Measurements from ENCODE around the gene FGF22. TPM values are rescaled to one million over a fixed set of nuclear protein-coding genes. Genes with fewer than 3 reads are reported as not detected.

Gene FGF22
- total and polyA plus RNA-seq, 10 of the 15 experiments (the other 5 are each of a cell fraction or from before 2014, with no cell fraction given) = 0.05 TPM; not detected in 9

GRCh38 chr19:597406-598315 lies 42.0 kb upstream of the FGF22 start:
- Histone ChIP-seq H3K27ac (ENCODE audit: control insufficient read depth, insufficient read depth) (no peak overlapping the region), H3K4me2 (ENCODE audit: control insufficient read depth, insufficient read depth) (no peak overlapping the region), H3K79me2 (ENCODE audit: control insufficient read depth, insufficient read depth, low read length) (no peaks in the 10 kb centered on the region), H3K4me1 (ENCODE audit: control insufficient read depth, insufficient read depth, low read length) (no peaks in the 10 kb centered on the region), H4K20me1 (ENCODE audit: control insufficient read depth, insufficient read depth) (no peaks in the 10 kb centered on the region), H3K36me3 (ENCODE audit: control insufficient read depth in 2 of 2, insufficient read depth in 2 of 2, low read length in 1 of 2) (no peaks in the 10 kb centered on the region), H2AFZ (ENCODE audit: control insufficient read depth, low read depth, low read length) (no peak overlapping the region), H3K9me3 (replicated peaks; ENCODE audit: control insufficient read depth, insufficient read depth, low read length) (no peaks in the 10 kb centered on the region; the same call in 2 of the 3 replicates), H3K27me3 (replicated peaks in 1 of 2; ENCODE audit: control insufficient read depth in 2 of 2, insufficient read depth in 2 of 2, low read length in 1 of 2) (no peaks in the 10 kb centered on the region; a peak in 1 of 4 replicates), H3K9ac (ENCODE audit: control insufficient read depth, insufficient read depth, low read length) (no peak overlapping the region), H3K4me3 (no peak overlapping the region)
- ATAC-seq (no peak), FAIRE-seq (no peak), DNase-seq (ENCODE audit: low read depth, low spot score) (no peak)
- BruUV-seq (replicated peaks) = no TSS peak
- POLR2A ChIA-PET = no interaction called here
- in situ Hi-C loops (cut with MboI) (no loop called here), intact Hi-C loops (cut with micrococcal nuclease; ENCODE audit: unreplicated experiment) (no loop called here)
- 35% methylated on average over 18 of the region's 18 CpGs for WGBS (ENCODE audit: insufficient coverage, insufficient replicate concordance, low lambda C conversion rate, missing lambda C conversion rate)
- SMC1A ChIA-PET (ENCODE audit: uncharacterized antibody, unreplicated experiment) = no interaction called here
- RAD21 ChIA-PET (ENCODE audit: unreplicated experiment) = no interaction called here
- CTCF ChIA-PET = no interaction called here
- TF ChIP-seq IRF4 (IDR thresholded peaks at IDR 0.05; ENCODE audit: low read depth, low read length) (no peak), POLR2AphosphoS5 (IDR thresholded peaks at IDR 0.05; ENCODE audit: low read length) (no peak), ESRRA (IDR thresholded peaks at IDR 0.05; ENCODE audit: low read length) (no peak), RCOR1 (conservative IDR thresholded peaks at IDR 0.05; ENCODE audit: low read depth, low read length) (peak; percentile 98), PAX8 (IDR thresholded peaks at IDR 0.05) (no peak), CREB1 (IDR thresholded peaks at IDR 0.05; ENCODE audit: low read depth) (no peak), ZBED1 (IDR thresholded peaks at IDR 0.05; ENCODE audit: borderline replicate concordance) (no peak), RELA (IDR thresholded peaks at IDR 0.05; ENCODE audit: borderline replicate concordance, partially characterized antibody) (no peak), GATAD2B (conservative IDR thresholded peaks at IDR 0.05; ENCODE audit: low read depth) (no peak), CBX3 (IDR thresholded peaks at IDR 0.05; ENCODE audit: borderline replicate concordance, low read depth) (no peak), ZZZ3 (IDR thresholded peaks at IDR 0.05; ENCODE audit: control insufficient read depth, insufficient read length, low read depth) (peak; percentile 94), POU2F2 (IDR thresholded peaks at IDR 0.05; ENCODE audit: borderline replicate concordance, low read depth, low read length) (no peak), TBL1XR1 (IDR thresholded peaks at IDR 0.05; ENCODE audit: low read depth, low read length) (no peak)
- TF ChIP-seq, protein P1, sequence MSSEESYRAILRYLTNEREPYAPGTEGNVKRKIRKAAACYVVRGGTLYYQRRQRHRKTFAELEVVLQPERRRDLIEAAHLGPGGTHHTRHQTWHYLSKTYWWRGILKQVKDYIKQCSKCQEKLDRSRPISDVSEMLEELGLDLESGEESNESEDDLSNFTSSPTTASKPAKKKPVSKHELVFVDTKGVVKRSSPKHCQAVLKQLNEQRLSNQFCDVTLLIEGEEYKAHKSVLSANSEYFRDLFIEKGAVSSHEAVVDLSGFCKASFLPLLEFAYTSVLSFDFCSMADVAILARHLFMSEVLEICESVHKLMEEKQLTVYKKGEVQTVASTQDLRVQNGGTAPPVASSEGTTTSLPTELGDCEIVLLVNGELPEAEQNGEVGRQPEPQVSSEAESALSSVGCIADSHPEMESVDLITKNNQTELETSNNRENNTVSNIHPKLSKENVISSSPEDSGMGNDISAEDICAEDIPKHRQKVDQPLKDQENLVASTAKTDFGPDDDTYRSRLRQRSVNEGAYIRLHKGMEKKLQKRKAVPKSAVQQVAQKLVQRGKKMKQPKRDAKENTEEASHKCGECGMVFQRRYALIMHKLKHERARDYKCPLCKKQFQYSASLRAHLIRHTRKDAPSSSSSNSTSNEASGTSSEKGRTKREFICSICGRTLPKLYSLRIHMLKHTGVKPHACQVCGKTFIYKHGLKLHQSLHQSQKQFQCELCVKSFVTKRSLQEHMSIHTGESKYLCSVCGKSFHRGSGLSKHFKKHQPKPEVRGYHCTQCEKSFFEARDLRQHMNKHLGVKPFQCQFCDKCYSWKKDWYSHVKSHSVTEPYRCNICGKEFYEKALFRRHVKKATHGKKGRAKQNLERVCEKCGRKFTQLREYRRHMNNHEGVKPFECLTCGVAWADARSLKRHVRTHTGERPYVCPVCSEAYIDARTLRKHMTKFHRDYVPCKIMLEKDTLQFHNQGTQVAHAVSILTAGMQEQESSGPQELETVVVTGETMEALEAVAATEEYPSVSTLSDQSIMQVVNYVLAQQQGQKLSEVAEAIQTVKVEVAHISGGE (CRISPR knock-in tag; IDR thresholded peaks at IDR 0.05) = no peak
- TF ChIP-seq, protein P2, sequence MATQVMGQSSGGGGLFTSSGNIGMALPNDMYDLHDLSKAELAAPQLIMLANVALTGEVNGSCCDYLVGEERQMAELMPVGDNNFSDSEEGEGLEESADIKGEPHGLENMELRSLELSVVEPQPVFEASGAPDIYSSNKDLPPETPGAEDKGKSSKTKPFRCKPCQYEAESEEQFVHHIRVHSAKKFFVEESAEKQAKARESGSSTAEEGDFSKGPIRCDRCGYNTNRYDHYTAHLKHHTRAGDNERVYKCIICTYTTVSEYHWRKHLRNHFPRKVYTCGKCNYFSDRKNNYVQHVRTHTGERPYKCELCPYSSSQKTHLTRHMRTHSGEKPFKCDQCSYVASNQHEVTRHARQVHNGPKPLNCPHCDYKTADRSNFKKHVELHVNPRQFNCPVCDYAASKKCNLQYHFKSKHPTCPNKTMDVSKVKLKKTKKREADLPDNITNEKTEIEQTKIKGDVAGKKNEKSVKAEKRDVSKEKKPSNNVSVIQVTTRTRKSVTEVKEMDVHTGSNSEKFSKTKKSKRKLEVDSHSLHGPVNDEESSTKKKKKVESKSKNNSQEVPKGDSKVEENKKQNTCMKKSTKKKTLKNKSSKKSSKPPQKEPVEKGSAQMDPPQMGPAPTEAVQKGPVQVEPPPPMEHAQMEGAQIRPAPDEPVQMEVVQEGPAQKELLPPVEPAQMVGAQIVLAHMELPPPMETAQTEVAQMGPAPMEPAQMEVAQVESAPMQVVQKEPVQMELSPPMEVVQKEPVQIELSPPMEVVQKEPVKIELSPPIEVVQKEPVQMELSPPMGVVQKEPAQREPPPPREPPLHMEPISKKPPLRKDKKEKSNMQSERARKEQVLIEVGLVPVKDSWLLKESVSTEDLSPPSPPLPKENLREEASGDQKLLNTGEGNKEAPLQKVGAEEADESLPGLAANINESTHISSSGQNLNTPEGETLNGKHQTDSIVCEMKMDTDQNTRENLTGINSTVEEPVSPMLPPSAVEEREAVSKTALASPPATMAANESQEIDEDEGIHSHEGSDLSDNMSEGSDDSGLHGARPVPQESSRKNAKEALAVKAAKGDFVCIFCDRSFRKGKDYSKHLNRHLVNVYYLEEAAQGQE (IDR thresholded peaks at IDR 0.05; ENCODE audit: low read depth, low read length) = no peak
- TF ChIP-seq, protein P3, sequence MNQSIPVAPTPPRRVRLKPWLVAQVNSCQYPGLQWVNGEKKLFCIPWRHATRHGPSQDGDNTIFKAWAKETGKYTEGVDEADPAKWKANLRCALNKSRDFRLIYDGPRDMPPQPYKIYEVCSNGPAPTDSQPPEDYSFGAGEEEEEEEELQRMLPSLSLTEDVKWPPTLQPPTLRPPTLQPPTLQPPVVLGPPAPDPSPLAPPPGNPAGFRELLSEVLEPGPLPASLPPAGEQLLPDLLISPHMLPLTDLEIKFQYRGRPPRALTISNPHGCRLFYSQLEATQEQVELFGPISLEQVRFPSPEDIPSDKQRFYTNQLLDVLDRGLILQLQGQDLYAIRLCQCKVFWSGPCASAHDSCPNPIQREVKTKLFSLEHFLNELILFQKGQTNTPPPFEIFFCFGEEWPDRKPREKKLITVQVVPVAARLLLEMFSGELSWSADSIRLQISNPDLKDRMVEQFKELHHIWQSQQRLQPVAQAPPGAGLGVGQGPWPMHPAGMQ (IDR thresholded peaks at IDR 0.05; ENCODE audit: borderline replicate concordance) = no peak

Data from GM12878 (cell line).